ENCODE measurements around the gene FAM118A. TPM values are rescaled to one million over a fixed set of nuclear protein-coding genes. Genes with fewer than 3 reads are reported as not detected.
"Not testable (repeated sequence)": the region's sequence is repeated elsewhere in the genome, so short reads cannot be mapped to it uniquely, and the experiment has no call there.

FAM118A gene
- total RNA-seq, 1 experiment from 2014 or later = 38.4 TPM

- in situ Hi-C loops (cut with HindIII; ENCODE audit: low sequenced_read_pairs) = no loop called here
- no peak for DNase-seq (ENCODE audit: low spot score)
These were observed 13.3 kb downstream of the FAM118A start for GRCh38 chr22:45322873-45323525.

- DNase-seq (ENCODE audit: low spot score) = no peak
- in situ Hi-C loops (cut with HindIII; ENCODE audit: low sequenced_read_pairs) = no loop called here
These were observed 14.0 kb downstream of the FAM118A start for GRCh38 chr22:45323695-45324094.

- DNase-seq (ENCODE audit: low spot score) = no peak
- in situ Hi-C loops (cut with HindIII; ENCODE audit: low sequenced_read_pairs) = no loop called here
These were observed 14.6 kb downstream of the FAM118A start for GRCh38 chr22:45324311-45324711.

- in situ Hi-C loops (cut with HindIII; ENCODE audit: low sequenced_read_pairs); DNase-seq (ENCODE audit: low spot score): not testable (repeated sequence)
These were observed 18.5 kb downstream of the FAM118A start for GRCh38 chr22:45328261-45328660.

GRCh38 chr22:45328822-45329529, 19.2 kb downstream of the FAM118A start:
- in situ Hi-C loops (cut with HindIII; ENCODE audit: low sequenced_read_pairs) = no loop called here
- DNase-seq (ENCODE audit: low spot score) = no peak

GRCh38 chr22:45329530-45329936, 19.8 kb downstream of the FAM118A start:
- DNase-seq (ENCODE audit: low spot score) = peak; percentile 68
- in situ Hi-C loops (cut with HindIII; ENCODE audit: low sequenced_read_pairs) = no loop called here

- DNase-seq (ENCODE audit: low spot score) = no peak
- in situ Hi-C loops (cut with HindIII; ENCODE audit: low sequenced_read_pairs) = no loop called here
These were observed 20.8 kb downstream of the FAM118A start for GRCh38 chr22:45330548-45330947.

GRCh38 chr22:45331486-45331885, 21.8 kb downstream of the FAM118A start:
- in situ Hi-C loops (cut with HindIII; ENCODE audit: low sequenced_read_pairs) = no loop called here
- no peak for DNase-seq (ENCODE audit: low spot score)

GRCh38 chr22:45332001-45332400, 22.3 kb downstream of the FAM118A start:
- in situ Hi-C loops (cut with HindIII; ENCODE audit: low sequenced_read_pairs) = no loop called here

GRCh38 chr22:45334068-45334467, 24.3 kb downstream of the FAM118A start:
- in situ Hi-C loops (cut with HindIII; ENCODE audit: low sequenced_read_pairs) = no loop called here
- no peak for DNase-seq (ENCODE audit: low spot score)

More at GRCh38 chr22:45332001-45332400, 22.3 kb downstream of the FAM118A start:
- DNase-seq (ENCODE audit: low spot score) = no peak

- in situ Hi-C loops (cut with HindIII; ENCODE audit: low sequenced_read_pairs) = no loop called here
These were observed 24.8 kb downstream of the FAM118A start for GRCh38 chr22:45334528-45334927.

GRCh38 chr22:45335021-45335818, 25.5 kb downstream of the FAM118A start:
- DNase-seq (ENCODE audit: low spot score) = peak; percentile 92
- in situ Hi-C loops (cut with HindIII; ENCODE audit: low sequenced_read_pairs) = no loop called here

More at GRCh38 chr22:45334528-45334927, 24.8 kb downstream of the FAM118A start:
- peak; percentile 94 for DNase-seq (ENCODE audit: low spot score)

- in situ Hi-C loops (cut with HindIII; ENCODE audit: low sequenced_read_pairs) = no loop called here
- no peak for DNase-seq (ENCODE audit: low spot score)
These were observed 26.3 kb downstream of the FAM118A start for GRCh38 chr22:45335854-45336522.

GRCh38 chr22:45336971-45337431, 27.3 kb downstream of the FAM118A start:
- in situ Hi-C loops (cut with HindIII; ENCODE audit: low sequenced_read_pairs) = no loop called here
- DNase-seq (ENCODE audit: low spot score) = no peak

GRCh38 chr22:45337536-45337935, 27.8 kb downstream of the FAM118A start:
- no peak for DNase-seq (ENCODE audit: low spot score)
- in situ Hi-C loops (cut with HindIII; ENCODE audit: low sequenced_read_pairs) = no loop called here

GRCh38 chr22:45338795-45339194, 29.1 kb downstream of the FAM118A start:
- DNase-seq (ENCODE audit: low spot score) = no peak
- in situ Hi-C loops (cut with HindIII; ENCODE audit: low sequenced_read_pairs) = no loop called here

GRCh38 chr22:45340323-45340722, 30.6 kb downstream of the FAM118A start:
- in situ Hi-C loops (cut with HindIII; ENCODE audit: low sequenced_read_pairs) = no loop called here
- no peak for DNase-seq (ENCODE audit: low spot score)

GRCh38 chr22:45341498-45341897, 31.8 kb downstream of the FAM118A start:
- in situ Hi-C loops (cut with HindIII; ENCODE audit: low sequenced_read_pairs) = no loop called here
- no peak for DNase-seq (ENCODE audit: low spot score)

GRCh38 chr22:45343143-45343542, 33.4 kb downstream of the FAM118A start:
- DNase-seq (ENCODE audit: low spot score) = no peak
- in situ Hi-C loops (cut with HindIII; ENCODE audit: low sequenced_read_pairs) = no loop called here

All from G401 (cell line).